ENCODE results near the gene MTRF1. TPM values are rescaled to one million over a fixed set of nuclear protein-coding genes. Genes with fewer than 3 reads are reported as not detected.

The MTRF1 gene
- total and polyA plus RNA-seq, 2 donors from 2014 or later, result 11.3 to 11.8 TPM

GRCh38 chr13:41306271-41307145 lies 43.1 kb upstream of the MTRF1 start:
- peak in 1 of 5 donors; percentile 22 for DNase-seq

GRCh38 chr13:41304551-41304950 lies 41.2 kb upstream of the MTRF1 start:
- TF ChIP-seq CTCF (IDR thresholded peaks at IDR 0.05; ENCODE audit: borderline replicate concordance, extremely low read depth, insufficient read depth), result no peak
- no peaks in the 10 kb centered on the region for H3K36me3 ChIP-seq (ENCODE audit: control insufficient read depth in 2 of 3, insufficient read depth in 3 of 3, low read length in 3 of 3)
- no peak for DNase-seq
- no peak overlapping the region for H3K27ac ChIP-seq (ENCODE audit: low read depth in 2 of 2, low read length in 2 of 2)
- H3K9ac ChIP-seq (ENCODE audit: low read length in 3 of 3), result no peak overlapping the region
- no peak for FAIRE-seq
- H3K4me1 ChIP-seq (ENCODE audit: control insufficient read depth in 2 of 3, insufficient read depth in 2 of 3, low read depth in 1 of 3, low read length in 3 of 3), result no peaks in the 10 kb centered on the region
- no peaks in the 10 kb centered on the region for H3K27me3 ChIP-seq (ENCODE audit: control insufficient read depth, insufficient read depth, low read length)
- no peak overlapping the region for H3K4me3 ChIP-seq (ENCODE audit: low read length in 3 of 3)
- no peaks in the 10 kb centered on the region for H3K9me3 ChIP-seq (ENCODE audit: control insufficient read depth in 2 of 3, insufficient read depth in 1 of 3, low read length in 3 of 3)
- intact Hi-C loops (cut with DNase I), result no loop called here

More at GRCh38 chr13:41306271-41307145, 43.1 kb upstream of the MTRF1 start:
- H3K4me3 ChIP-seq (ENCODE audit: low read length in 3 of 3), result no peak overlapping the region
- H3K4me1 ChIP-seq (ENCODE audit: control insufficient read depth in 2 of 3, insufficient read depth in 2 of 3, low read depth in 1 of 3, low read length in 3 of 3), result peaks cover 0 to 2% (median 0%) of the 10 kb centered on the region in 3 donors
- no peak for TF ChIP-seq CTCF (IDR thresholded peaks at IDR 0.05; ENCODE audit: borderline replicate concordance, extremely low read depth, insufficient read depth)
- intact Hi-C loops (cut with DNase I), result no loop called here
- H3K9me3 ChIP-seq (ENCODE audit: control insufficient read depth in 2 of 3, insufficient read depth in 1 of 3, low read length in 3 of 3), result no peaks in the 10 kb centered on the region
- FAIRE-seq, result no peak
- no peaks in the 10 kb centered on the region for H3K36me3 ChIP-seq (ENCODE audit: control insufficient read depth in 2 of 3, insufficient read depth in 3 of 3, low read length in 3 of 3)
- H3K9ac ChIP-seq (ENCODE audit: low read length in 3 of 3), result no peak overlapping the region
- H3K27ac ChIP-seq (ENCODE audit: low read depth in 2 of 2, low read length in 2 of 2), result no peak overlapping the region
- no peaks in the 10 kb centered on the region for H3K27me3 ChIP-seq (ENCODE audit: control insufficient read depth, insufficient read depth, low read length)

GRCh38 chr13:41302743-41303142 lies 39.4 kb upstream of the MTRF1 start:
- DNase-seq (no peak), FAIRE-seq (no peak)
- H3K27ac ChIP-seq (ENCODE audit: low read depth in 2 of 2, low read length in 2 of 2), result no peak overlapping the region
- no peak overlapping the region for H3K4me3 ChIP-seq (ENCODE audit: low read length in 3 of 3)
- TF ChIP-seq CTCF (IDR thresholded peaks at IDR 0.05; ENCODE audit: borderline replicate concordance, extremely low read depth, insufficient read depth), result no peak
- H3K36me3 ChIP-seq (ENCODE audit: control insufficient read depth in 2 of 3, insufficient read depth in 3 of 3, low read length in 3 of 3), result no peaks in the 10 kb centered on the region
- no peaks in the 10 kb centered on the region for H3K9me3 ChIP-seq (ENCODE audit: control insufficient read depth in 2 of 3, insufficient read depth in 1 of 3, low read length in 3 of 3)
- no peaks in the 10 kb centered on the region for H3K27me3 ChIP-seq (ENCODE audit: control insufficient read depth, insufficient read depth, low read length)
- H3K4me1 ChIP-seq (ENCODE audit: control insufficient read depth in 2 of 3, insufficient read depth in 2 of 3, low read depth in 1 of 3, low read length in 3 of 3), result no peaks in the 10 kb centered on the region
- intact Hi-C loops (cut with DNase I), result no loop called here
- H3K9ac ChIP-seq (ENCODE audit: low read length in 3 of 3), result no peak overlapping the region

All from kidney (tissue), 14 donors.